SK-N-SH (cell line): ENCODE measurements around the gene CDH23.

ENCODE experiments used
- CHD2 ChIP-seq: fragments of 150-350 bp; IDR thresholded peaks from 2 replicates; pipeline ENCODE4 v1.6.1; 2018; ENCODE audit warnings: low read length; ENCODE audit not compliant: partially characterized antibody
- CTCF ChIP-seq: fragments of 200-600 bp; sonication (generic); IDR thresholded peaks from 2 replicates; pipeline ENCODE4 v1.6.1; 2017; ENCODE audit warnings: antibody characterized with exemption, mild to moderate bottlenecking, moderate library complexity
- ELF1 ChIP-seq: IDR thresholded peaks from 2 replicates; pipeline ENCODE4 v1.4.0; 2012
- FOXM1 ChIP-seq: IDR thresholded peaks from 2 replicates; pipeline ENCODE4 v1.4.0; 2012; ENCODE audit warnings: low read depth, mild to moderate bottlenecking
- IRF3 ChIP-seq: fragments of 150-350 bp; IDR thresholded peaks from 2 replicates; pipeline ENCODE4 v1.6.1; 2016; ENCODE audit warnings: mild to moderate bottlenecking, low read depth, low read length
- POLR2AphosphoS5 ChIP-seq: IDR thresholded peaks from 2 replicates; pipeline ENCODE4 v1.6.1; 2012; ENCODE audit warnings: low read depth, low read length
- RAD21 ChIP-seq: IDR thresholded peaks from 2 replicates; pipeline ENCODE4 v1.6.1; 2012; ENCODE audit warnings: mild to moderate bottlenecking, low read length
- REST ChIP-seq: IDR thresholded peaks from 2 replicates; pipeline ENCODE4 v1.6.1; 2012; ENCODE audit warnings: mild to moderate bottlenecking, low read depth, low read length, moderate library complexity
- SIN3A ChIP-seq: IDR thresholded peaks from 2 replicates; pipeline ENCODE4 v1.6.1; 2012; ENCODE audit warnings: low read depth, mild to moderate bottlenecking, low read length, moderate library complexity, borderline replicate concordance

GRCh38 chr10:71712572-71713134 is 315.9 kb downstream of the CDH23 start:
- TF ChIP-seq FOXM1 (no peak), ELF1 (no peak), CTCF (no peak), RAD21 (no peak), REST (no peak), IRF3 (no peak), CHD2 (no peak), SIN3A (no peak), POLR2AphosphoS5 (no peak)
